Stomach (tissue), 9 donors: ENCODE measurements around the gene CYP46A1. TPM values are rescaled to one million over a fixed set of nuclear protein-coding genes. Genes with fewer than 3 reads are reported as not detected.
A peak's percentile ranks its signal among the peaks of the same experiment; 100 is the strongest.
"Not testable (repeated sequence)": the region's sequence is repeated elsewhere in the genome, so short reads cannot be mapped to it uniquely, and the experiment has no call there.

Source experiments
- DNase-seq, 2 donors: peaks; one replicate each; pipeline versions ENCODE4 v3.0.0 to v3.0.0-alpha.2; 2013 to 2019
- H3K27ac ChIP-seq, 5 donors: fragments of 200-600 bp in 4 of 5; sonication (generic) in 4 of 5; one replicate each; pipeline ENCODE4 v1.5.1; 2013 to 2019; ENCODE audit warnings: mild to moderate bottlenecking in 1 of 5, moderate library complexity in 1 of 5
- H3K27me3 ChIP-seq, 3 donors: fragments of 200-600 bp; sonication (generic); one replicate each; pipeline ENCODE4 v1.5.1; 2017 to 2019; ENCODE audit warnings: mixed run types in 1 of 3
- H3K36me3 ChIP-seq, 4 donors: fragments of 200-600 bp; sonication (generic); 1 replicate in 3 of 4; 2 replicates in 1 of 4; pipeline ENCODE4 v1.5.1; 2016 to 2019
- H3K4me1 ChIP-seq, 4 donors: fragments of 200-600 bp; sonication (generic); one replicate each; pipeline ENCODE4 v1.5.1; 2016 to 2019
- H3K4me3 ChIP-seq, 4 donors: fragments of 200-600 bp; sonication (generic) in 3 of 4; one replicate each; pipeline ENCODE4 v1.5.1; 2016 to 2019; ENCODE audit warnings: mild to moderate bottlenecking in 1 of 4
- H3K9me3 ChIP-seq, 4 donors: fragments of 200-600 bp; sonication (generic); one replicate each; pipeline ENCODE4 v1.5.1; 2016 to 2019
- EP300 ChIP-seq: sonication (generic); formaldehyde crosslinking; IDR thresholded peaks from one replicate; pipeline ENCODE4 v1.6.1; 2017; ENCODE audit warnings: antibody characterized with exemption
- POLR2A ChIP-seq, 4 donors: fragments of 450-650 bp; IDR thresholded peaks; one replicate each; pipeline ENCODE4 v1.6.1; 2016; ENCODE audit warnings: antibody characterized with exemption in 4 of 4, control low read depth in 2 of 4, mild to moderate bottlenecking in 1 of 4, moderate library complexity in 1 of 4
- POLR2AphosphoS5 ChIP-seq, 3 donors: sonication (generic); formaldehyde crosslinking; IDR thresholded peaks; one replicate each; pipeline ENCODE4 v1.6.1; 2016; ENCODE audit warnings: antibody characterized with exemption in 3 of 3
- WGBS, 5 donors: extraction: QIAGEN DNeasy Blood & Tissue Kit in 3 of 5; methylation state at CpG; one replicate each; pipeline versions ENCODE4 v1.1.5 to v1.1.7; 2013 to 2018; 5-methylcytosine and 5-hydroxymethylcytosine counted together
- intact Hi-C: fragments of 100-400 bp; cut with DNase I; formaldehyde crosslinking; loops from one replicate; pipeline ENCODE4 v1.15.1; 2023; ENCODE audit warnings: low total_unique reads
- polyA plus RNA-seq, 3 donors: library from polyadenylated mRNA; stranded (reverse); fragments of 200-250 nt; gene quantifications; one replicate each; pipeline ENCODE4 v1.2.3, GENCODE V29; 2013
- total RNA-seq, 5 donors: library from RNA; depleted of rRNA; stranded (reverse); fragments of >200 nt; gene quantifications; one replicate each; pipeline versions ENCODE4 v1.1.0 to v1.2.3, GENCODE V29; 2014 to 2016
- TF ChIP-seq, protein P1 (sequence below), 7 experiments: fragments of 450-650 bp in 4 of 7; fragments of 200-600 bp in 3 of 7; sonication (generic) in 3 of 7; IDR thresholded peaks; one replicate each; pipeline ENCODE4 v1.5.1; 2016 to 2019; ENCODE audit warnings: antibody characterized with exemption in 7 of 7, control low read depth in 2 of 7, mild to moderate bottlenecking in 1 of 7
- donor health status: healthy with polysubstance abuse.
- donor health status: Bipolar disorder and iron deficiency.
- donor health status: healthy.

The CYP46A1 gene
- total and polyA plus RNA-seq, 8 donors = 0.15 to 2.9 (median 0.92) TPM; not detected in 2

DNA sequence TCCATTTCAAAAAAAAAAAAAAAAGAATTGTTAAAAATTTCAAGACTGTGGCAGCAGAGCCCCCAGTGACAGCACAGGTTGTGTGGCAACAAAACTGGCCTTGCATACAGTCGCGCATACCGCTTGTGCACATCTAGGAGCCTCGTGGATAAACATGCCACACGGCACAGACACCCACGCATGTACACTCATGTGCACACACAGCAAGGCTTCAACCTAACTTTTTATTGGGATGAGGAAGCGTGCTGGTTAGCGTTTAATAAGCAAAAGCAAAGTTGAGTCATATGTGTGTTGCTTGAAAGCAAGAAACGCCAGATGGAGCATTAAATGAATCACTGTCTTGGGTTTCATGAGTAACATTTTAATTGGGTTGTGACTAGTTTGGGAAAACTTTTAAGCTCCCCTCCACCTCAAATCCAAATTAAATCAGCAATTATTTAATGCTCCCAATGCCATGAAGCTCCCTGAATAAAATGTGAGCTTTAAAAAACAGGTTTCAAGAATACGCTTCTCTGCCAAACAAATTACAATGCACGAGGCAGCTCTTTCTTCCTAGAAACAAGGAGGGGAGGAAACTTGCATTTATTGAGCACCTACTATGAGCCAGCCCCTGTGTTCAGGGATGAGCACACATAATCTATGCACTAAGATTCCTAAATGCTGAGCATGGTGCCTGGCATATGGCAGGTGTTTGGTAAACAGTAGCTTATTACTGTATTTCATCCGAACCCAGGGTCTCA lies 73.4 kb downstream of the CYP46A1 start:
- intact Hi-C loops = no loop called here
- 65 to 83% (median 79%) methylated on average over 12 of the region's 12 CpGs for WGBS, 5 donors
- Histone ChIP-seq H3K4me1 (peaks cover 36 to 83% (median 54%) of the 10 kb centered on the region in 4 donors), H3K9me3 (no peaks in the 10 kb centered on the region), H3K4me3 (no peak overlapping the region), H3K36me3 (no peaks in the 10 kb centered on the region), H3K27ac (peak overlapping the region in 4 of 5 donors; percentile 62 to 85 (median 72)), H3K27me3 (peaks cover 0 to 5% (median 2%) of the 10 kb centered on the region in 3 donors)
- no peak for DNase-seq
- TF ChIP-seq POLR2A (IDR thresholded peaks at IDR 0.05) = no peak
- TF ChIP-seq POLR2AphosphoS5 (IDR thresholded peaks at IDR 0.05) = peak in 1 of 3 donors; percentile 81

DNA sequence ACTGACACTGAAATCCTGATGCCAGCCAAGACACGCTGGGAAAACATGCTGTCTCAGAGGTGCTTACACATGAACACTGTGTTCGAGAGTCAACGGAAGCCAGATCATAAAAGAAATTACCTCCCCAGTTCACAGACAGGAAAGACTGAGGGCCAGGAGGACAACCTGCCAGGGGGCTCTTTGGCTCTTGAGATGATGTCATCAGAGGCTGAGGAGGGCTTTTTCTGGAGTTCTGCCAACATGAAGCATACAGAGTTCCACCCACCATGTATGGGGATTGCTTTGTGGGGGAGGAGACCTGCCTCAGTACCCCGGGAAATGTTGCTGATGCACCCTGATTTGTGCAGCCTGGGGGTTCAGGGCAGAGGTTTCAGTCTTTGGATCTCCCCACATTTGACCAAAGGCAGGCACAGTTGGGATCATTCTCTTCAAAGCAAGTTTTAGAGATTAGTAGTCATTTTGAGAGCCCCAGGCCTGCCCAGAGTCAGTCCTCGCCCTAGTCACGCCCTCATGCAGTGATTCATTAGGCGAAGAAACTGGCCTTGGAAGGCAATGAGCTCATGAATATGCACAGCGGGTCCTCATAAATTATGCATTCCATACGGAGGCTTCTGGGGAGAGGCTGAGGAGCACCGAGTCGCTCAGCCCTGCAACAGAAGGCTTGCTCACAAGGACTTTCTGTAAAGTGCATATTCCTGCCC lies 74.2 kb downstream of the CYP46A1 start:
- peak in 1 of 2 donors; percentile 83 for DNase-seq
- intact Hi-C loops = no loop called here
- Histone ChIP-seq H3K4me1 (peaks cover 29 to 75% (median 46%) of the 10 kb centered on the region in 4 donors), H3K36me3 (no peaks in the 10 kb centered on the region), H3K4me3 (no peak overlapping the region), H3K9me3 (no peaks in the 10 kb centered on the region), H3K27ac (peak overlapping the region in 4 of 5 donors; percentile 22 to 85 (median 67)), H3K27me3 (peaks cover 0 to 2% (median 0%) of the 10 kb centered on the region in 3 donors)
- no peak for TF ChIP-seq EP300
- TF ChIP-seq POLR2A (IDR thresholded peaks at IDR 0.05) = no peak
- TF ChIP-seq, protein P1, sequence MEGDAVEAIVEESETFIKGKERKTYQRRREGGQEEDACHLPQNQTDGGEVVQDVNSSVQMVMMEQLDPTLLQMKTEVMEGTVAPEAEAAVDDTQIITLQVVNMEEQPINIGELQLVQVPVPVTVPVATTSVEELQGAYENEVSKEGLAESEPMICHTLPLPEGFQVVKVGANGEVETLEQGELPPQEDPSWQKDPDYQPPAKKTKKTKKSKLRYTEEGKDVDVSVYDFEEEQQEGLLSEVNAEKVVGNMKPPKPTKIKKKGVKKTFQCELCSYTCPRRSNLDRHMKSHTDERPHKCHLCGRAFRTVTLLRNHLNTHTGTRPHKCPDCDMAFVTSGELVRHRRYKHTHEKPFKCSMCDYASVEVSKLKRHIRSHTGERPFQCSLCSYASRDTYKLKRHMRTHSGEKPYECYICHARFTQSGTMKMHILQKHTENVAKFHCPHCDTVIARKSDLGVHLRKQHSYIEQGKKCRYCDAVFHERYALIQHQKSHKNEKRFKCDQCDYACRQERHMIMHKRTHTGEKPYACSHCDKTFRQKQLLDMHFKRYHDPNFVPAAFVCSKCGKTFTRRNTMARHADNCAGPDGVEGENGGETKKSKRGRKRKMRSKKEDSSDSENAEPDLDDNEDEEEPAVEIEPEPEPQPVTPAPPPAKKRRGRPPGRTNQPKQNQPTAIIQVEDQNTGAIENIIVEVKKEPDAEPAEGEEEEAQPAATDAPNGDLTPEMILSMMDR (IDR thresholded peaks at IDR 0.05) = no peak
- peak in 1 of 3 donors; percentile 41 for TF ChIP-seq POLR2AphosphoS5 (IDR thresholded peaks at IDR 0.05)
- 68 to 77% (median 70%) methylated on average over 10 to 11 of the region's 11 CpGs for WGBS, 5 donors

DNA sequence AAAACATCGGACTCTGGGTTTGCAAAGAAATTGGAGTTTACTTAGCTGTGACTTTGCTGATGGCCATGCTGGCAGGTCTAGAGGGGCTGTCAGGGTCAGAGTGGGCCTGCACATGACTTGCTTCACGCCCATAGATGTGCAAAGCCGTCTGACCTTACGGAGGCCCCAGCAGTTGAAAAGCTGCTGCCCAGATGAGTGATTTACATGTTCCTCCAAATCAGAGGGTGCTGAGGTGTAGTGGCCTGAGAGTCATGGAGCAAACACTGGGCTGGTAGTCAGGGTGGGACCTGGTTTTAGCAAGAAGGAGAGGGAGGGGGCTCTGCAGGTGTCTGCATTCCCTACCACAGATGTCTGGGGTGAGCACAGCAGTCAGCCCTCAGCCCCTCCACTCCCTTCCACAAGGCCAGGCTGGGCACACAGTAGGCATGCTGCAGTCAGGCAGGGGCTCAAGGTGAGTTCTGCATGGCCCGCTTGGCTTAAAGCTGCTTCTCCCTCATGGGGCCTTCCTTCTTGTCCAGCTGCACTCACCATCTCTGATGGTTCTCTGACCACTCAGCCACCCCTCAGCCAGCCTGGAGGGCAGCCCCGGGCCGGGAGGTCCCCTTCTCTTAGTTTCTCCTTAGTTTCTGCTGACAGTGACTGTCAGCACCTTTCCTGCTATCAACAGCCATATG lies 74.9 kb downstream of the CYP46A1 start:
- no peak for TF ChIP-seq EP300
- TF ChIP-seq, protein P1 (IDR thresholded peaks at IDR 0.05) = no peak
- TF ChIP-seq POLR2A (IDR thresholded peaks at IDR 0.05) = no peak
- no peak for TF ChIP-seq POLR2AphosphoS5 (IDR thresholded peaks at IDR 0.05)
- no peak overlapping the region for H3K4me3 ChIP-seq
- no peaks in the 10 kb centered on the region for H3K9me3 ChIP-seq
- H3K36me3 ChIP-seq = no peaks in the 10 kb centered on the region
- peaks cover 24 to 68% (median 39%) of the 10 kb centered on the region in 4 donors for H3K4me1 ChIP-seq
- DNase-seq = no peak
- peak overlapping the region in 4 of 5 donors; percentile 32 to 85 (median 62) for H3K27ac ChIP-seq
- WGBS, 5 donors = 70 to 91% (median 83%) methylated on average over 7 of the region's 7 CpGs
- intact Hi-C loops = no loop called here
- H3K27me3 ChIP-seq = no peaks in the 10 kb centered on the region

DNA sequence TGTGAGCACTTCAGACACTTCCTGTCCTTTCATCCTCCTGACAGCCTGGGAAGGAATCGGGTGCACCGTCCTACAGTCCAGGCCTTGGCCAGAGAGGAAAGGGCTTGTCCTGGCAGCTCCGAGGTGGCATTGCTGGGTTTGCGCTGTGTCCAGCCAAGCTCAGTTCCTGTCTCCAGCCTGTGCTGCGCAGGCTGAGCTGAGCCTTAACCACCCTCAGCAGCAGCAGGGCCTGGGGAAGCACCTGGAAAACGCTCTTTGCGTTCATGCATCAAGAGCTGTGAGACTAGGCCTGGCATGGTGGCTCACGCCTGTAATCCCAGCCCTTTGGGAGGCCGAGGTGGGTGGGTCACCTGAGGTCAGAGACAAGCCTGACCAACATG lies 75.4 kb downstream of the CYP46A1 start:
- no peaks in the 10 kb centered on the region for H3K27me3 ChIP-seq
- peak overlapping the region in 4 of 5 donors; percentile 32 to 85 (median 62) for H3K27ac ChIP-seq
- intact Hi-C loops = no loop called here
- H3K4me1 ChIP-seq = peaks cover 19 to 62% (median 34%) of the 10 kb centered on the region in 4 donors
- no peaks in the 10 kb centered on the region for H3K36me3 ChIP-seq
- 78 to 90% (median 87%) methylated on average over 7 to 9 of the region's 9 CpGs for WGBS, 5 donors
- DNase-seq = no peak
- TF ChIP-seq POLR2A (IDR thresholded peaks at IDR 0.05) = no peak
- no peak for TF ChIP-seq EP300
- TF ChIP-seq POLR2AphosphoS5 (IDR thresholded peaks at IDR 0.05) = no peak
- H3K4me3 ChIP-seq = no peak overlapping the region
- no peaks in the 10 kb centered on the region for H3K9me3 ChIP-seq

DNA sequence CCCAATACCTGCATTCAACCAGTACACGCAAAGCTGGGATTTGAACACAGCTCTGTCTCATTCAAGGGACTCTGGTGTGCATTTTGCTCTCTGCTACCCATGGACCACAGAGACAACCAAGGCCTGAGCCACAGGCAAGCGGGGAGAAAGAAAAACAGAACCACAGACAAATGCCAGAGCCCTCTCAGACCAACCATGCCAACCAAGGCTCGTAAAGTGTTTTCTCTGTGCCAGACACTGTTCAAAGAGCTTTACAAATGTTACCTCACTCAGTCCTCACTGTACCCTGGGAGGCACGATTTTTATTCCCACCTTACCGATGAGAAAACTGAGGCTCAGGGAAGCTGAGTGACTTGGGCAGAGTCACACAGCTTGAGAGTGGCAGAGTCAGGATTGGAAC lies 76.7 kb downstream of the CYP46A1 start:
- no peaks in the 10 kb centered on the region for H3K27me3 ChIP-seq
- H3K27ac ChIP-seq = peak overlapping the region in 3 of 5 donors; percentile 32 to 85 (median 72)
- peaks cover 8 to 50% (median 22%) of the 10 kb centered on the region in 4 donors for H3K4me1 ChIP-seq
- intact Hi-C loops = no loop called here
- no peaks in the 10 kb centered on the region for H3K36me3 ChIP-seq
- no peak for DNase-seq
- no peak overlapping the region for H3K4me3 ChIP-seq
- H3K9me3 ChIP-seq = no peaks in the 10 kb centered on the region
- no peak for TF ChIP-seq POLR2AphosphoS5 (IDR thresholded peaks at IDR 0.05)
- TF ChIP-seq, protein P1 (IDR thresholded peaks at IDR 0.05) = no peak
- no peak for TF ChIP-seq EP300
- no peak for TF ChIP-seq POLR2A (IDR thresholded peaks at IDR 0.05)
- 70 to 87% (median 86%) methylated on average over 4 to 5 of the region's 5 CpGs for WGBS, 5 donors

DNA sequence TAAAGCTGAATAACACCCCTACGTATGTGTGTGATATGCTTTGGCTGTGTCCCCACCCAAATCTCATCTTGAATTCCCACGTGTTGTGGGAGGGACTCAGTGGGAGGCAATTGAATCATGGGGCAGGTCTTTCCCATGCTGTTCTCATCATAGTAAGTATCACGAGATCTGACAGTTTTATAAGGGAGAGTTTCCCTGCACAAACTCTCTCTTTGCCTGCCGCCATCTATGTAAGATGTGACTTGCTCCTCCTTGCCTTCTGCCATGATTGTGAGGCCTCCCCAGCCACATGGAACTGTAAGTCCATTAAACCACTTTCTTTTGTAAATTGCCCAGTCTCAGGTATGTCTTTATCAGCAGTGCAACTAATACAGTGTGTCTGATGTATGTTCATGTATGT lies 78.8 kb downstream of the CYP46A1 start:
- H3K27me3 ChIP-seq, DNase-seq, H3K36me3 ChIP-seq, H3K9me3 ChIP-seq, H3K4me3 ChIP-seq, intact Hi-C loops, H3K27ac ChIP-seq: not testable (repeated sequence)
- H3K4me1 ChIP-seq = peaks cover 0 to 41% (median 18%) of the 10 kb centered on the region in 4 donors
- WGBS, 5 donors = 73 to 85% (median 80%) methylated on average over 4 of the region's 4 CpGs
